Neural progenitor cell (in vitro differentiated cells): ENCODE data around the gene DEDD.

Experiments used
- EZH2 ChIP-seq: fragments of 200-600 bp; sonication (generic); IDR thresholded peaks from 2 replicates; pipeline ENCODE4 v1.6.1; 2017; ENCODE audit warnings: antibody characterized with exemption, mild to moderate bottlenecking, moderate library complexity
- TF ChIP-seq, protein P1 (sequence below): fragments of 200-600 bp; sonication (generic); IDR thresholded peaks from 2 replicates; pipeline ENCODE4 v1.5.1; 2017; ENCODE audit warnings: antibody characterized with exemption, mild to moderate bottlenecking

DNA sequence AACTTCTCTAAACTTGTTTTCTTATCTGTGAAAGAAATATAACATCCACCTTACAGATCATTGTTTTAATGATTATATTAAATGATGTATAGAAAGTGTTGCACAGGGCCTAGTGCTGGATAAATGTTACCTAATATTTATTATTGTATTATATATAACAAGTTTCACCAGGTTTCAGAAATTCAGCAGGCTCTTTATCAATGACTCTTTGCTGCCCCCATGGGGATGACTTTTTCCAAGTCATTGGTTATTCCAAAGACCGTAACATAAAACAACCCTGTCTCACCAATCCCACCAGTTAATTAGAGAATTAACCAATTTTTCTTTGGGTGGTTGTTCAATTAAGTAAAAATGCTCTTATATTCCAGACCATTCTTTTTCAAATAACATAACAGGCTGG is 7.3 kb upstream of the DEDD start:
- no peak for TF ChIP-seq EZH2
- TF ChIP-seq, protein P1, sequence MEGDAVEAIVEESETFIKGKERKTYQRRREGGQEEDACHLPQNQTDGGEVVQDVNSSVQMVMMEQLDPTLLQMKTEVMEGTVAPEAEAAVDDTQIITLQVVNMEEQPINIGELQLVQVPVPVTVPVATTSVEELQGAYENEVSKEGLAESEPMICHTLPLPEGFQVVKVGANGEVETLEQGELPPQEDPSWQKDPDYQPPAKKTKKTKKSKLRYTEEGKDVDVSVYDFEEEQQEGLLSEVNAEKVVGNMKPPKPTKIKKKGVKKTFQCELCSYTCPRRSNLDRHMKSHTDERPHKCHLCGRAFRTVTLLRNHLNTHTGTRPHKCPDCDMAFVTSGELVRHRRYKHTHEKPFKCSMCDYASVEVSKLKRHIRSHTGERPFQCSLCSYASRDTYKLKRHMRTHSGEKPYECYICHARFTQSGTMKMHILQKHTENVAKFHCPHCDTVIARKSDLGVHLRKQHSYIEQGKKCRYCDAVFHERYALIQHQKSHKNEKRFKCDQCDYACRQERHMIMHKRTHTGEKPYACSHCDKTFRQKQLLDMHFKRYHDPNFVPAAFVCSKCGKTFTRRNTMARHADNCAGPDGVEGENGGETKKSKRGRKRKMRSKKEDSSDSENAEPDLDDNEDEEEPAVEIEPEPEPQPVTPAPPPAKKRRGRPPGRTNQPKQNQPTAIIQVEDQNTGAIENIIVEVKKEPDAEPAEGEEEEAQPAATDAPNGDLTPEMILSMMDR = peak; percentile 60
